ENCODE measurements around the gene KRTAP4-7. TPM values are rescaled to one million over a fixed set of nuclear protein-coding genes. Genes with fewer than 3 reads are reported as not detected.
"Not testable (repeated sequence)": the region's sequence is repeated elsewhere in the genome, so short reads cannot be mapped to it uniquely, and the experiment has no call there.

The KRTAP4-7 gene
- total RNA-seq, 3 donors from 2014 or later = not detected

- TF ChIP-seq CTCF (IDR thresholded peaks at IDR 0.05) = no peak
- Histone ChIP-seq H3K9me3 (no peaks in the 10 kb centered on the region), H3K36me3 (ENCODE audit: low read depth) (no peaks in the 10 kb centered on the region), H3K4me3 (no peak within 1 kb of the TSS), H3K4me1 (ENCODE audit: low read depth) (no peaks in the 10 kb centered on the region)
- no peak for ATAC-seq
- DNase-seq = no peak
- intact Hi-C loops (cut with DNase I, micrococcal nuclease) = no loop called here
These were observed 17.8 kb downstream of the KRTAP4-7 start, which contains the start of gene KRTAP4-16 for GRCh38 chr17:41101586-41102259. Gene KRTAP4-16 (minus strand): TSS chr17:41102209. CDS start chr17:41102209, 0 bp downstream.

DNA sequence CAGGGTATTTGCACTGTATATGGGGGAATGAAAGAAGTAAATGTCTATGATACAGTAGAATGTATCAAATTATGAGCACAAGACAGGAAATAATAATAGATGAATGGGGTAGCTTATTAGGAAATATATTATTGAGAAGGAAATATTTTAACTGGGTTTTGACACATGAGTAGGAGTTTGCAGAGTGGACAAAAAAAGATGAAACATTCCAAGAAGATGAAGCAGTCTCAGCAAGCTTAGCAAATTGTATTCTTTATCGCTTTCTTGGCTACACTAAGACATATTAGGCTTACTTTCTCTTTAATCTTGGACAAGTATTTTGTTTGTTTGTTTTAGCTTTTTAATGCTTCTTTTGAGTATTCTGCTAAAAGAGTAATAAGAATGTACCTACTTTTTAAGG is 19.9 kb downstream of the KRTAP4-7 start:
- H3K9me3 ChIP-seq = no peaks in the 10 kb centered on the region
- intact Hi-C loops (cut with DNase I, micrococcal nuclease) = no loop called here
- no peak for TF ChIP-seq CTCF (IDR thresholded peaks at IDR 0.05)

GRCh38 chr17:41104386-41105038 is 20.6 kb downstream of the KRTAP4-7 start:
- H3K4me1 ChIP-seq (ENCODE audit: low read depth); DNase-seq; H3K9me3 ChIP-seq; ATAC-seq; H3K36me3 ChIP-seq (ENCODE audit: low read depth); intact Hi-C loops (cut with DNase I, micrococcal nuclease); H3K4me3 ChIP-seq: not testable (repeated sequence)

More for the DNA sequence above, 19.9 kb downstream of the KRTAP4-7 start:
- DNase-seq (no peak), ATAC-seq (no peak)
- H3K4me1 ChIP-seq (ENCODE audit: low read depth) = no peaks in the 10 kb centered on the region
- no peaks in the 10 kb centered on the region for H3K36me3 ChIP-seq (ENCODE audit: low read depth)
- H3K4me3 ChIP-seq = no peak overlapping the region

GRCh38 chr17:41105347-41105746 is 21.4 kb downstream of the KRTAP4-7 start, which contains the start of gene KRTAP4-9:
Gene KRTAP4-9 (plus strand): TSS chr17:41105389. CDS start chr17:41105389, 0 bp downstream.
- H3K36me3 ChIP-seq (ENCODE audit: low read depth); DNase-seq; H3K4me3 ChIP-seq; ATAC-seq; H3K9me3 ChIP-seq; intact Hi-C loops (cut with DNase I, micrococcal nuclease); H3K4me1 ChIP-seq (ENCODE audit: low read depth): not testable (repeated sequence)

- TF ChIP-seq CTCF (IDR thresholded peaks at IDR 0.05) = no peak
- Histone ChIP-seq H3K36me3 (ENCODE audit: low read depth) (no peaks in the 10 kb centered on the region), H3K4me1 (ENCODE audit: low read depth) (no peaks in the 10 kb centered on the region), H3K9me3 (no peaks in the 10 kb centered on the region), H3K4me3 (no peak overlapping the region)
- intact Hi-C loops (cut with DNase I, micrococcal nuclease) = no loop called here
- no peak for DNase-seq
- ATAC-seq = no peak
These were observed 24.0 kb downstream of the KRTAP4-7 start for GRCh38 chr17:41107941-41108450.

- ATAC-seq; DNase-seq; H3K36me3 ChIP-seq (ENCODE audit: low read depth); intact Hi-C loops (cut with DNase I, micrococcal nuclease); H3K9me3 ChIP-seq; H3K4me1 ChIP-seq (ENCODE audit: low read depth); H3K4me3 ChIP-seq: not testable (repeated sequence)
These were observed 24.9 kb downstream of the KRTAP4-7 start for GRCh38 chr17:41108728-41109386.
